Effector memory CD4-positive, alpha-beta T cell (primary cell): ENCODE measurements around the gene NTN3.

Source experiments
- DNase-seq, 3 donors: peaks; one replicate each; pipeline ENCODE4 v3.0.0-alpha.2; 2020
- H3K27ac ChIP-seq: 2 replicates; pipeline ENCODE4 v1.7.0; 2013; ENCODE audit warnings: mild to moderate bottlenecking, low read length, moderate library complexity; ENCODE audit not compliant: insufficient read depth, poor library complexity, severe bottlenecking
- H3K27me3 ChIP-seq: replicated peaks from 2 replicates; pipeline ENCODE4 v1.7.0; 2013; ENCODE audit warnings: mild to moderate bottlenecking, low read length; ENCODE audit not compliant: insufficient read depth, control insufficient read depth, poor library complexity, severe bottlenecking
- H3K36me3 ChIP-seq: 2 replicates; pipeline ENCODE4 v1.7.0; 2013; ENCODE audit warnings: mild to moderate bottlenecking, low read length, moderate library complexity; ENCODE audit not compliant: control insufficient read depth, insufficient read depth
- H3K4me1 ChIP-seq: 2 replicates; pipeline ENCODE4 v1.7.0; 2013; ENCODE audit warnings: low read length, mild to moderate bottlenecking; ENCODE audit not compliant: control insufficient read depth, insufficient read depth, poor library complexity, severe bottlenecking
- H3K4me3 ChIP-seq: 2 replicates; pipeline ENCODE4 v1.7.0; 2013; ENCODE audit warnings: low read length, low read depth, mild to moderate bottlenecking; ENCODE audit not compliant: insufficient read depth, poor library complexity, severe bottlenecking
- H3K9me3 ChIP-seq: 2 replicates; pipeline ENCODE4 v1.7.0; 2013; ENCODE audit warnings: mild to moderate bottlenecking, low read length, moderate library complexity; ENCODE audit not compliant: control insufficient read depth

Gene NTN3

DNA sequence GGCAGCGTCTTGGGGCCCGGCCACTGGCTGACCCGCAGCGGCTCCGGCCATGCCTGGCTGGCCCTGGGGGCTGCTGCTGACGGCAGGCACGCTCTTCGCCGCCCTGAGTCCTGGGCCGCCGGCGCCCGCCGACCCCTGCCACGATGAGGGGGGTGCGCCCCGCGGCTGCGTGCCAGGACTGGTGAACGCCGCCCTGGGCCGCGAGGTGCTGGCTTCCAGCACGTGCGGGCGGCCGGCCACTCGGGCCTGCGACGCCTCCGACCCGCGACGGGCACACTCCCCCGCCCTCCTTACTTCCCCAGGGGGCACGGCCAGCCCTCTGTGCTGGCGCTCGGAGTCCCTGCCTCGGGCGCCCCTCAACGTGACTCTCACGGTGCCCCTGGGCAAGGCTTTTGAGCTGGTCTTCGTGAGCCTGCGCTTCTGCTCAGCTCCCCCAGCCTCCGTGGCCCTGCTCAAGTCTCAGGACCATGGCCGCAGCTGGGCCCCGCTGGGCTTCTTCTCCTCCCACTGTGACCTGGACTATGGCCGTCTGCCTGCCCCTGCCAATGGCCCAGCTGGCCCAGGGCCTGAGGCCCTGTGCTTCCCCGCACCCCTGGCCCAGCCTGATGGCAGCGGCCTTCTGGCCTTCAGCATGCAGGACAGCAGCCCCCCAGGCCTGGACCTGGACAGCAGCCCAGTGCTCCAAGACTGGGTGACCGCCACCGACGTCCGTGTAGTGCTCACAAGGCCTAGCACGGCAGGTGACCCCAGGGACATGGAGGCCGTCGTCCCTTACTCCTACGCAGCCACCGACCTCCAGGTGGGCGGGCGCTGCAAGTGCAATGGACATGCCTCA, 773 bp downstream of the NTN3 start:
- H3K4me1 ChIP-seq: peaks cover 45% of the 10 kb centered on the region
- H3K36me3 ChIP-seq: no peaks in the 10 kb centered on the region
- no peak overlapping the region for H3K27ac ChIP-seq
- H3K9me3 ChIP-seq: no peaks in the 10 kb centered on the region
- H3K27me3 ChIP-seq: peaks cover 47% of the 10 kb centered on the region
- no peak overlapping the region for H3K4me3 ChIP-seq
- DNase-seq: no peak

DNA sequence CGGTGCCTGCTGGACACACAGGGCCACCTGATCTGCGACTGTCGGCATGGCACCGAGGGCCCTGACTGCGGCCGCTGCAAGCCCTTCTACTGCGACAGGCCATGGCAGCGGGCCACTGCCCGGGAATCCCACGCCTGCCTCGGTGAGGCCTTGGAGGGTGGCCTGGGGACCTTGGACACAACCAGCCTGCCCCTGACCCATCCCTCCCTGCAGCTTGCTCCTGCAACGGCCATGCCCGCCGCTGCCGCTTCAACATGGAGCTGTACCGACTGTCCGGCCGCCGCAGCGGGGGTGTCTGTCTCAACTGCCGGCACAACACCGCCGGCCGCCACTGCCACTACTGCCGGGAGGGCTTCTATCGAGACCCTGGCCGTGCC, 1.4 kb downstream of the NTN3 start:
- DNase-seq: no peak
- Histone ChIP-seq H3K36me3 (no peaks in the 10 kb centered on the region), H3K27ac (no peak overlapping the region), H3K9me3 (no peaks in the 10 kb centered on the region), H3K27me3 (peaks cover 47% of the 10 kb centered on the region), H3K4me3 (no peak overlapping the region), H3K4me1 (peaks cover 45% of the 10 kb centered on the region)

DNA sequence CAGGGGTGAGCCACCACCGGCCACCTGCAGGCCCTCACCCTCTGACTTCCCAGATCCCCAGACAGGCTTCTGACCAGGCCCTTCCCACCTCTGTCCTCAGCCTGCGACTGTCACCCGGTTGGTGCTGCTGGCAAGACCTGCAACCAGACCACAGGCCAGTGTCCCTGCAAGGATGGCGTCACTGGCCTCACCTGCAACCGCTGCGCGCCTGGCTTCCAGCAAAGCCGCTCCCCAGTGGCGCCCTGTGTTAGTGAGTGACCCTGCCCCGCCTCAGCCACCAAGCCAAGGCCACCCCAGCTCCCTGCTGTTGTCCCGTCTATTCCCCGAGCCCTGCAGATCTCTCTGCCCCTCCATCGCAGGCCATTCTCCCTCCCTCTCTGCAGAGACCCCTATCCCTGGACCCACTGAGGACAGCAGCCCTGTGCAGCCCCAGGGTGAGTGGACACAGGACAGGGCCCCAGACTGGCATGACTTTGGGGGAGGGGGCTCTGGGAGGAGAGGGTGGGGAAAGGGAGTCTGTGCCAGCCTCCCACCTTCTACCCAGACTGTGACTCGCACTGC, 1.9 kb downstream of the NTN3 start:
- no peak for DNase-seq
- H3K36me3 ChIP-seq: no peaks in the 10 kb centered on the region
- H3K4me1 ChIP-seq: peaks cover 42% of the 10 kb centered on the region
- H3K9me3 ChIP-seq: no peaks in the 10 kb centered on the region
- no peak overlapping the region for H3K27ac ChIP-seq
- peaks cover 47% of the 10 kb centered on the region for H3K27me3 ChIP-seq
- no peak overlapping the region for H3K4me3 ChIP-seq

DNA sequence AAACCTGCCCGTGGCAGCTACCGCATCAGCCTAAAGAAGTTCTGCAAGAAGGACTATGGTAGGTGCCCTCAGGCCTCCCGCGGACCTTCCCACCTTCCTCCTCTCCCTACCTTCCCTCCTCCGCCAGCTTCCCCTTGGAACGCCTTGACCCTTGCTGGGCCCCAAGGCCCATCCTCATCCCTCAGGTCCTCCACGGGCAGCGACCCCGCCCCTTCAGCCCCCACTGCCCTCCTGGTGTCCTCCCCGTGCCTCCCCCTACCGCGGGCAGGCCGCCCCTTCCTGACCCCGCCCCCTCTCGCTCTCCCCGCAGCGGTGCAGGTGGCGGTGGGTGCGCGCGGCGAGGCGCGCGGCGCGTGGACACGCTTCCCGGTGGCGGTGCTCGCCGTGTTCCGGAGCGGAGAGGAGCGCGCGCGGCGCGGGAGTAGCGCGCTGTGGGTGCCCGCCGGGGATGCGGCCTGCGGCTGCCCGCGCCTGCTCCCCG, 2.4 kb downstream of the NTN3 start:
- peaks cover 42% of the 10 kb centered on the region for H3K27me3 ChIP-seq
- H3K9me3 ChIP-seq: no peaks in the 10 kb centered on the region
- no peaks in the 10 kb centered on the region for H3K36me3 ChIP-seq
- H3K27ac ChIP-seq: no peak overlapping the region
- no peak for DNase-seq
- H3K4me3 ChIP-seq: no peak overlapping the region
- H3K4me1 ChIP-seq: peaks cover 37% of the 10 kb centered on the region

DNA sequence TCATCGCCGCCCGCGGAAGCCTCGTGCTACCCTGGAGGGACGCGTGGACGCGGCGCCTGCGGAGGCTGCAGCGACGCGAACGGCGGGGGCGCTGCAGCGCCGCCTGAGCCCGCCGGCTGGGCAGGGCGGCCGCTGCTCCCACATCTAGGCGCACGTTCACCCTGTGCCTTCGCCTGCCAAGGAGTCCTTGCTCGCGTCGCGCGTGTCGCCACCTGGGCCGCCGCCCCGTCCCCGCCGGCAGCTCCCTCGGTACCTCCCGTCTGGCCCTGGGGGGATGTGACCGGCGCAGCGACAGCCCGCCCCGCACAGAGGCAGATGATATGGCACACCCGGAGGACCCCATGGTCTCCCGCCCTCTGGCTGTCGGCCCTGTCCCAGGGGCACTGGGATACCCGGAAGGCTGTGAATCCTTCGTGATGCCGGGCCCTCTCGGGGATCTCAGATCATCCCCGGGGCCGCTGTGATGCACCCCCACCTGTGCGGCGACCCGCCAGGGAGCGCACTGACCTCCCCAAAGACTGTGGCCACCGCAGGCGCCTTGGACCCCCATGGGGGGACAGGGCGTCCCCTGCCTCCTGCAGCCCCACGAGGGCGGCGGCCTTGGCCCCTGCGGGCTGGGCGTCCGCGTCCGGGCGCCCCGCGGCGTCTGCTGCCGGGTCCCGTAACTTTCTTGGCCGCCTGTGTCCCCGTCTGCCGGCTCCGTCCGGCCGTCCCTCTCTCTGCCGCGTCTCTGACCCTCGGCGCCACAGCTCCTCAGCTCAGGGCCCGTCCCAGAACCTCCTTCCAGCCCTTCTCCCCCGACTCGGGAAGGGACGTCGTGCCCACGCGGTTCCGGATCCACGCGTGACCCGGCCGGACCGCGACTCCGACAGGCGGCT, 3.1 kb downstream of the NTN3 start:
- Histone ChIP-seq H3K9me3 (no peaks in the 10 kb centered on the region), H3K27ac (peak overlapping the region; percentile 11), H3K4me1 (peaks cover 31% of the 10 kb centered on the region), H3K27me3 (peaks cover 36% of the 10 kb centered on the region), H3K4me3 (peak overlapping the region; percentile 74), H3K36me3 (no peaks in the 10 kb centered on the region)
- DNase-seq: peak; percentile 22 to 47 (median 38)

DNA sequence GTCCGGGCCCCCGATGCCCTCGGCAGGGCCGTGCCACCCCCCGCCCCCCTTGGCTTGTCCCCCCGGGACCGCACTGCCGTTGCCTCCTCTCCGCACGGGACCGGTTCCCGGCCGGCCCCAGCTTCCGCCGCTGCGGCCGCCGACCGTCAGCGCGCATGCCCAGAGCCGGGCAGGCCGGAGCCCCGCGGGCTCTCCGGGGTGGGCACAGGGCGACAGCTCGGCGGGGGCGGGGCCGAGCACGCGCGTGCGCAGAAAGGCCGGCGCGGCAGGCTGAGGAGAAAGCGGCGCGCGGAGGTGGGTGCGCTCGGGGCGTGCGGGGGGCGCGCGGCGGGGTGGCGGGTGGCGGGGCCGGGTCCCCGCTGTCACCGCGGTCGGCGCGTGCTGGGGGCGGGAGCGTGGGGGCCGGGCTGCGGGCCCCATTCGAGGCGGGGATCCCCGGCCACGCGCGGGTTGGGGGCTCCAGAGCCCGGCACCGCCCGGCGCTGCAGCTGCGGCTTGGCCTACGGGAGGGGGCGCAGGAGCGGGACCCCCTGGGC, 3.8 kb downstream of the NTN3 start, which contains the start of gene TBC1D24:
Gene TBC1D24, plus strand, starts transcription at position 251 of the 536 bp plus-strand sequence. CDS start 21,022 bp downstream, outside the sequence.
- Histone ChIP-seq H3K27me3 (peaks cover 28% of the 10 kb centered on the region), H3K4me3 (peak within 1 kb of the TSS; percentile 74), H3K36me3 (no peaks in the 10 kb centered on the region), H3K4me1 (peaks cover 31% of the 10 kb centered on the region), H3K9me3 (no peaks in the 10 kb centered on the region), H3K27ac (peak within 1 kb of the TSS; percentile 11)
- DNase-seq: peak; percentile 52 to 70 (median 62)

DNA sequence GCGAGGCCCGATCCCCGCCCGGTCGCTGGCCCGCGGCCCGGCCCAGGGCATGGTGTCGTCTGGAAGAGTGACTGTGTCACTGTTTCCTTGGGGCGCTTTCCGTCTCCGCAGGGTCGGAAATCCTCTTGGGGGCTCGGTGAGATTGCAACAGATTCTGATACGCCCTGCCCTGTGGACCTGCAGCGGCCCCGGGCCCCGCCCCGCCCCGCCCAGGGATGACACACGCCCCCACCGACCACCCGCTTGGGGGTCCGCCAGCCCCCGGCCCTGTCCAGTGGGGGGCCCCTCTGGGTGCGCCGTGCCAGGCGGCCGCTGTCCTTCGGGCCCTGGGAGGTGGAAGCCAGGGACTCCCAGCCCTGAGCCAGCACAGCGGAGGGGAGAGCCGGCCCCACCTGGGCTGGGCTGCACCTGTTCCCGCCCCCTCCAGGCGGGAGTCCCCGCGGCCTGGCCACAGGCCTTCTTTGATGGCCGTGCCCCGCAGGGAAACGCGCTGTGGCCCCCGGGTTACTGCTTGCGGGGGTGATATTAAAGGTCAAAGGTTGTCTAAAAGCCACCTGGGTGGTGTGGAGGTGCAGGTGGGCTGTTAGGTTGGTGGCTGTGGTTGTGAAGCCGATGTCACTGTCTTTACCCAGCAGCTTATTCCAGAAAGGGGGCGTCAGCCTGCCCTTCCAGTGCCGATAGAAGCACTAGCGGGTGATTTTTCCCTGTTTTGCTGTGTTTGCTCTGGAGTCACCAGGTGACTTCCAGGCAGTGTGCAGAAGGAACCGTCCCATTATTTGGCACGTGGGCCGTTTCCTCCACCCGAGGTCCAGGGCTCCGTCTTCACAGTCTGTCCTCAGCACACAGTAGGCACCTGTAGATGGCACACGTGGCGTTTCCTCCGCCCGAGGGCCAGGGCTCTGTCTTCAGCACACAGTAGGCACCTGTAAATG, 4.6 kb downstream of the NTN3 start:
- Histone ChIP-seq H3K27me3 (peaks cover 22% of the 10 kb centered on the region), H3K36me3 (no peaks in the 10 kb centered on the region), H3K27ac (no peak overlapping the region), H3K4me3 (peak overlapping the region; percentile 46), H3K9me3 (no peaks in the 10 kb centered on the region), H3K4me1 (peaks cover 31% of the 10 kb centered on the region)
- DNase-seq: peak in 1 of 3 donors; percentile 8

DNA sequence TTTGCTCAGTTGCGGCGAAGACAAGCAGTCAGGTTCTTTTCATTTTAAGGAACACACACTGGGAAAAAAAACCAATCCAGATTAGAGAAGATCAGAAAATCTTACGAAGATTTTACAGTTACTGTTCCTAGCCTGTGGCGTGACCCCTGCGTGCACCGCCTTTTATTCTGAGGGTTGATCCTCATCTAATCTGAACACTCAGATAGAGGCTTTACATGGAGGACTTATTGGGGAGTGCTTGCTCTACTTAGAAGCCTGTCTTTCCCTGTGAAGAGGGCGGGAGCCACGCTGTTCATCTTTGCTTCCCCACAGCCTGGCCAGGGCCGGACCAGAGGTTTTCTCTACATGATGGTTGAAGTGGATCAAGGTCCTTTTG, 5.2 kb downstream of the NTN3 start:
- DNase-seq: no peak
- H3K9me3 ChIP-seq: no peaks in the 10 kb centered on the region
- H3K27ac ChIP-seq: no peak overlapping the region
- no peak overlapping the region for H3K4me3 ChIP-seq
- H3K27me3 ChIP-seq: peaks cover 16% of the 10 kb centered on the region
- H3K36me3 ChIP-seq: no peaks in the 10 kb centered on the region
- H3K4me1 ChIP-seq: peaks cover 25% of the 10 kb centered on the region

DNA sequence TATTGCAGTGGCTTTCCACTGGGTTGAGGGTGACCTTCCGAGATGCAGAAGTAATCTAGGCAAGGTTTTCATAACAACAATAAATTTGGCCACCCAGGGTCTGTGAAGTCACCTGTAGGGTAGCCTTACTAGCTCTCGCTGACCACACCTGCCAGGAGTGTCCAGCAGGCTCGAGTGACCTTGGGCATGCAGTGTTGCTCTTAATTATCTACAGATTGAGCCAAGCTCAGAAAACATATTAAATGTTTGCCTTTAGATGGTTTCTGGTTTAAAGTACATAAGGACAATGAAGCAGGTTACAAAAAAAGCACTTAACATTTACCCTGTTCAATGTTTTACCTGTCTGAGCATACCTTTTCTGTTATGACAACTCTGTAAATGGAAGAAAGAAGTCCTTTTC, 5.6 kb downstream of the NTN3 start:
- no peaks in the 10 kb centered on the region for H3K36me3 ChIP-seq
- DNase-seq: no peak
- H3K9me3 ChIP-seq: no peaks in the 10 kb centered on the region
- H3K4me3 ChIP-seq: no peak overlapping the region
- no peak overlapping the region for H3K27ac ChIP-seq
- peaks cover 21% of the 10 kb centered on the region for H3K4me1 ChIP-seq
- peaks cover 11% of the 10 kb centered on the region for H3K27me3 ChIP-seq
